Right lobe of liver (tissue), 6 donors: ENCODE data around the gene DIDO1. TPM values are rescaled to one million over a fixed set of nuclear protein-coding genes. Genes with fewer than 3 reads are reported as not detected.

ENCODE experiments used
- ATAC-seq, 4 donors: fragments of 200-7000 bp; cut with Tn5 transposase; one replicate each; pipeline ENCODE4 v1.9.1; 2020; ENCODE audit warnings: mild to moderate bottlenecking in 4 of 4, moderate library complexity in 4 of 4
- DNase-seq, 3 donors: peaks; one replicate each; pipeline ENCODE4 v3.0.0-alpha.2; 2020
- H3K27ac ChIP-seq, 3 donors: fragments of 200-600 bp; one replicate each; pipeline ENCODE4 v1.8.0; 2022
- H3K27me3 ChIP-seq, 2 donors: fragments of 200-600 bp; one replicate each; pipeline ENCODE4 v1.8.0; 2022
- H3K36me3 ChIP-seq, 4 donors: fragments of 200-600 bp; sonication (generic) in 1 of 4; one replicate each; pipeline versions ENCODE4 v1.5.1 to v1.8.0; 2017 to 2022; ENCODE audit warnings: control low read depth in 1 of 4
- H3K4me1 ChIP-seq, 4 donors: fragments of 200-600 bp; sonication (generic) in 1 of 4; one replicate each; pipeline versions ENCODE4 v1.5.1 to v1.8.0; 2017 to 2022; ENCODE audit warnings: control low read depth in 1 of 4
- H3K4me3 ChIP-seq, 3 donors: fragments of 200-600 bp; one replicate each; pipeline ENCODE4 v1.8.0; 2022
- H3K9me3 ChIP-seq, 4 donors: fragments of 200-600 bp; sonication (generic) in 1 of 4; one replicate each; pipeline versions ENCODE4 v1.5.1 to v1.8.0; 2017 to 2022; ENCODE audit warnings: control low read depth in 1 of 4
- CTCF ChIP-seq, 4 donors: fragments of 200-600 bp in 3 of 4; fragments of 450-650 bp in 1 of 4; IDR thresholded peaks; one replicate each; pipeline versions ENCODE4 v1.5.1 to v1.8.0; 2016 to 2022; ENCODE audit warnings: antibody characterized with exemption in 4 of 4, mild to moderate bottlenecking in 2 of 4
- POLR2A ChIP-seq: fragments of 450-650 bp; IDR thresholded peaks from one replicate; pipeline ENCODE4 v1.6.1; 2017; ENCODE audit warnings: antibody characterized with exemption, mild to moderate bottlenecking
- WGBS: methylation state at CpG from one replicate; pipeline ENCODE4 v1.1.6; 2018; ENCODE audit warnings: low coverage, low lambda C conversion rate; ENCODE audit not compliant: insufficient coverage; ENCODE audit errors: missing lambda C conversion rate; 5-methylcytosine and 5-hydroxymethylcytosine counted together
- intact Hi-C, 2 donors: fragments of 100-400 bp; cut with DNase I; formaldehyde crosslinking; loops; one replicate each; pipeline versions ENCODE4 v1.11.2 to v1.14.1; 2022
- total RNA-seq, 6 experiments: library from RNA; depleted of rRNA in 2 of 6; stranded (reverse); fragments of >200 nt in 2 of 6; fragmentation: NEBNext Ultra II Directional in 3 of 6; extraction: Animal tissue kit (Norgen Biotek cat#: 25700) in 3 of 6; gene quantifications; one replicate each; pipeline versions ENCODE4 v1.1.0 to v1.2.4, GENCODE V29; 2016 to 2023
- donor health status: DM: no; HTN: yes; CAD: no.
- donor health status: DM: no; HTN: no; CAD: no.
- donor health status: DM: no; HTN: no; CAD: no.
- donor health status: DM: no; HTN: yes; CAD: no.
- donor health status: DM: no; HTN: yes; CAD: no.

DIDO1 gene
- total RNA-seq, 6 experiments from 2014 or later, result 18.3 to 28.1 (median 21.1) TPM

- Histone ChIP-seq H3K4me3 (peak overlapping the region in 2 of 3 donors; percentile 21 to 37), H3K27ac (peak overlapping the region in 2 of 3 donors; percentile 66 to 79)
These were observed 93.9 kb downstream of the DIDO1 start for GRCh38 chr20:62832212-62832922.

GRCh38 chr20:62831854-62832211 lies 94.5 kb downstream of the DIDO1 start:
- Histone ChIP-seq H3K27ac (peak overlapping the region in 2 of 3 donors; percentile 66 to 79), H3K36me3 (no peaks in the 10 kb centered on the region), H3K9me3 (no peaks in the 10 kb centered on the region), H3K4me1 (peaks cover 0 to 26% (median 6%) of the 10 kb centered on the region in 4 donors), H3K27me3 (no peaks in the 10 kb centered on the region), H3K4me3 (peak overlapping the region in 1 of 3 donors; percentile 21)
- intact Hi-C loops, result no loop called here
- WGBS, result 37% methylated on average over 7 of the region's 10 CpGs
- TF ChIP-seq POLR2A, result no peak
- TF ChIP-seq CTCF (IDR thresholded peaks at IDR 0.05), result no peak
- DNase-seq (no peak), ATAC-seq (no peak)

More at GRCh38 chr20:62832212-62832922, 93.9 kb downstream of the DIDO1 start:
- H3K36me3 ChIP-seq, result no peaks in the 10 kb centered on the region
- TF ChIP-seq CTCF (IDR thresholded peaks at IDR 0.05) (no peak), POLR2A (no peak)
- WGBS, result 12% methylated on average over 9 of the region's 22 CpGs
- peaks cover 0 to 26% (median 6%) of the 10 kb centered on the region in 4 donors for H3K4me1 ChIP-seq
- ATAC-seq (peak; percentile 66 to 79 (median 75)), DNase-seq (peak; percentile 76 to 86 (median 85))
- intact Hi-C loops, result no loop called here
- no peaks in the 10 kb centered on the region for H3K27me3 ChIP-seq
- H3K9me3 ChIP-seq, result no peaks in the 10 kb centered on the region

GRCh38 chr20:62831361-62831788 lies 94.9 kb downstream of the DIDO1 start:
- H3K4me3 ChIP-seq, result peak overlapping the region in 1 of 3 donors; percentile 21
- DNase-seq (peak; percentile 76 to 94 (median 79)), ATAC-seq (peak; percentile 43 to 71 (median 66))
- peaks cover 0 to 26% (median 6%) of the 10 kb centered on the region in 4 donors for H3K4me1 ChIP-seq
- H3K27ac ChIP-seq, result peak overlapping the region in 2 of 3 donors; percentile 66 to 79
- WGBS, result 20% methylated on average over 2 of the region's 10 CpGs
- no peaks in the 10 kb centered on the region for H3K27me3 ChIP-seq
- no peaks in the 10 kb centered on the region for H3K9me3 ChIP-seq
- intact Hi-C loops, result no loop called here
- H3K36me3 ChIP-seq, result no peaks in the 10 kb centered on the region
- no peak for TF ChIP-seq POLR2A
- TF ChIP-seq CTCF (IDR thresholded peaks at IDR 0.05), result no peak

GRCh38 chr20:62830821-62831220 lies 95.5 kb downstream of the DIDO1 start:
- 100% methylated on average over 1 of the region's 22 CpGs for WGBS
- Histone ChIP-seq H3K4me3 (no peak overlapping the region), H3K27ac (no peak overlapping the region), H3K9me3 (no peaks in the 10 kb centered on the region), H3K27me3 (no peaks in the 10 kb centered on the region), H3K4me1 (peaks cover 0 to 26% (median 6%) of the 10 kb centered on the region in 4 donors), H3K36me3 (no peaks in the 10 kb centered on the region)
- TF ChIP-seq POLR2A (no peak), CTCF (IDR thresholded peaks at IDR 0.05) (no peak)
- no peak for ATAC-seq
- intact Hi-C loops, result no loop called here
- DNase-seq, result peak in 1 of 3 donors; percentile 16
